ENCODE data around the gene FOXR2.

Gene FOXR2, protein sequence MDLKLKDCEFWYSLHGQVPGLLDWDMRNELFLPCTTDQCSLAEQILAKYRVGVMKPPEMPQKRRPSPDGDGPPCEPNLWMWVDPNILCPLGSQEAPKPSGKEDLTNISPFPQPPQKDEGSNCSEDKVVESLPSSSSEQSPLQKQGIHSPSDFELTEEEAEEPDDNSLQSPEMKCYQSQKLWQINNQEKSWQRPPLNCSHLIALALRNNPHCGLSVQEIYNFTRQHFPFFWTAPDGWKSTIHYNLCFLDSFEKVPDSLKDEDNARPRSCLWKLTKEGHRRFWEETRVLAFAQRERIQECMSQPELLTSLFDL

DNA sequence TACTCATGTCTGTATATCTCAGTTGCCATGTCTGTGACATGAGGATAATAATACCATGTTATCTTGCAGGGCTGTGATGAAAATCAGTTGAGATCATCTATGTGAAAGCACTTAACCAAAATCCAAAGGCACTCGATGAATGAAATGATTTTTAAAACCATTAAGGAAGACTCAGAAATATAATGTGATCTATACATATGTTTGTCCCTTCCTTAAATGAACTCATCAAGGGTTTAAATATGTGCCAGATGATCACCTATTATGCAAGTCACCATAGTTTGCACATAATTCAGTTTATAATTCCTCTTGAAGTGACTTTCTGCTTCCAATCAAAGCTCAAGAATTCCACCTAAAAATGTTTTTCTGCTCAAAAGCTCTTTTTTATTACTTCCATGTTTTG, at the start of gene FOXR2:
TSS of gene FOXR2 (plus strand) at position 301 of the 400 bp plus-strand sequence. CDS start 312 bp downstream, outside the sequence.
- DNase-seq (ENCODE audit: low read depth in 2 of 2) = no peak

- DNase-seq (ENCODE audit: low read depth in 2 of 2) = no peak
These were observed 44.1 kb upstream of the FOXR2 start for GRCh38 chrX:55579115-55579514.

DNA sequence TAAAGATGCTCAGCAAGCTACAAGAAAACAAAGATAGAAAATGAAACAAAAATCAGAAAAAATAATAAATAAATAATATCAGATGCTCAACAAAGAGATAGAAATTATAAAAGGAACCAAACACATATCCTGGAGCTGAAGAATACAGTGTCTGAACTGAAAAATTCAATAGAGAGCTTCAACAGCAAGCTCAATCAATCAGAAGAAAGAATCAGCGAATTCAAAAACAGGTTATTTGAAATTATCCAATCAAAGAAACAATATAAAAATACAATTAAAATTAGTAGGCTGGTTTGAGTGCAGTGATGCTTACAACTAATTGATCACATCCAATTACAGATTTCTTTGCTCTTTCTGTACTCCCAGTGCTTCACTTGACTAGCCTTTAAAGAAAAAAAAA, 40.8 kb upstream of the FOXR2 start:
- no peak for DNase-seq (ENCODE audit: low read depth in 2 of 2)

DNA sequence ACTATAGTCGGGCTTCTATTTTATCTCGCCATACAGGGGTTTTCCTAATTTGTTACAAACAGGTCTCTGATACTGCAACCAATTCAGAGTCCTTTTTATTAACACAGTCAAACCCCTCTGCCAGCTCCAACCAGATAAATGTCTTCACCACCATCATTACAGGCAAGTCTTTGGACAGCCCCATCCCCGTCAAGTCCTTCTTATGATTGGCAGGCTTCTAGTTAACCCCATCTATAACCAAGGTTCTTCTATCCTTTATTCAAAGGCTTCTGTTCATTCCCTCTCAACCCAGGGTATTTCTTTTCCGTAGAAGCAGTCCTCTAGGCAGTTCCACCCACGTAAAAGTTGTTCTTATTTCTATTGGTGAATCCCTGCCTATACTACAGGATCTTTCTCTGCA, 29.9 kb upstream of the FOXR2 start:
- no peak for DNase-seq (ENCODE audit: low read depth in 2 of 2)

- no peak for DNase-seq (ENCODE audit: low read depth in 2 of 2)
These were observed 29.4 kb upstream of the FOXR2 start for GRCh38 chrX:55593756-55594257.

GRCh38 chrX:55598333-55598732, 24.9 kb upstream of the FOXR2 start:
- no peak for DNase-seq (ENCODE audit: low read depth in 2 of 2)

- DNase-seq (ENCODE audit: low read depth in 2 of 2) = no peak
These were observed 3.7 kb upstream of the FOXR2 start for GRCh38 chrX:55619547-55619946.

- DNase-seq (ENCODE audit: low read depth in 2 of 2) = no peak
These were observed 1.2 kb downstream of the FOXR2 start for GRCh38 chrX:55624403-55624802.

DNA sequence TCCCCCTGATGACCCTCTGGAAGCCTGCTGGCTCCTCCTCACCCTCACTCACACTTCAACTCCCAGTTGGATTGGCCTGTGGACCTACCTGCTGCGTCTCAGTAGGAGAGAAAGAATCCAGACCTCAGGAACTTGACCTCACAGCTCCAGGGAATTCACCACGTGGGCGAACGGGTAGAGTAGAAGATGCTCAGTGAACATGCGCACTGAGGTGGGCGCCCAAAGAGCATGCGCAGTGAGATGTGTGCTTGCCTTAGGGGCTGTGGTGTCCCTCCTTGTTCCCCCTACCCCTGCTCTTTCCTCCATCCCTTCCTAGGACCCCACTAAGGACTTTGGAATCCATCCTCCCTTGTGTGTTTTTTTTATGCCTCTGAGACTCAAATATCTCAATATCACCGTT, 12.9 kb downstream of the FOXR2 start:
- no peak for DNase-seq (ENCODE audit: low read depth in 2 of 2)

- no peak for DNase-seq (ENCODE audit: low read depth in 2 of 2)
These were observed 15.7 kb downstream of the FOXR2 start for GRCh38 chrX:55638933-55639332.

GRCh38 chrX:55640854-55641253, 17.7 kb downstream of the FOXR2 start:
- no peak for DNase-seq (ENCODE audit: low read depth in 2 of 2)

DNA sequence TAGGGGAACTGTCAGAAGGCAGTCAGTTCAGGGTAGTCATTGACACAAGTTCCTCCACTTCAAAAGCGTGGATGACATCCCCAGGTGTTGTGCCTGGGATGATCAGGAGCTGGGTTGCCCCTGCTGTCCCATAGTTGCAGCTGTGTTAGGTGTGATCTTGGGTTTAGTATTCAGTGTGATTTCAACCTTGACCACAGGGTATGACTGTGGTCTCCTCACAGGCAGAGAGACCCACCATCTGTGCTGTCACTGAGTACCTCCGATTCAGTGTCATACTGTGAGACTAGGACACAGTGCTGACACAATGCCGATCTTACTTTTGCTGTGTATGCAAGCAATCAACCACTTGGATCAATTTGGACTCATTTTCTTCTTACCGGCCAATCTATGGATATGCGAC, 25.2 kb downstream of the FOXR2 start:
- DNase-seq (ENCODE audit: low read depth in 2 of 2) = no peak

DNA sequence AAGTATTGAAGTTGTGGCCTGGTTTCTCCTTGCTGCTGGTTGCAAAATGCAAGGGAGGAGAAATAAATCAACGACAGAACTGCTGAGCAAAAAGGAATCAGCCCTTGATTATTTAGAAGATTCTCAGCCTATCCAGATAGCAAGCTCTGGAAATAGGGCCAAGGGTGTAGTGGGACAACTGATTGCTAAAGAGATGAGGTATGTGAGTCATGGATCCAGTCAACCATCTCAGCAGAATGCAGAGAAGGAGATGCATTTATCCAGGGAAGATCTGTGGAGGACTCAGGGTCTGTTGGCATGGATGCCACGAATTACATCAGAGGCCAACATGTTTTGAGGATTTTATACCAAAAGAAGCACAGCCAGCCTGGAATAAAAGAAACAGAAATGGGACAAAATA, 36.7 kb downstream of the FOXR2 start:
- no peak for DNase-seq (ENCODE audit: low read depth in 2 of 2)

- no peak for DNase-seq (ENCODE audit: low read depth in 2 of 2)
These were observed 40.4 kb downstream of the FOXR2 start for GRCh38 chrX:55663584-55663983.

- DNase-seq (ENCODE audit: low read depth in 2 of 2) = no peak
These were observed 44.9 kb downstream of the FOXR2 start for GRCh38 chrX:55668084-55668483.

All from stimulated activated CD4-positive, alpha-beta T cell treated with anti-CD3 and anti-CD28 coated beads, Interleukin-1b, Interleukin-23, amount 100 ng/mL, for 1 hour (primary cell).